Esophagus muscularis mucosa (tissue), 4 donors: Measurements from ENCODE around the gene SPANXD. TPM values are rescaled to one million over a fixed set of nuclear protein-coding genes. Genes with fewer than 3 reads are reported as not detected.

Experiments
- DNase-seq: peaks from one replicate; pipeline ENCODE4 v3.0.0-alpha.2; 2017; ENCODE audit errors: extremely low spot score
- H3K27ac ChIP-seq, 4 donors: fragments of 200-600 bp; sonication (generic); replicated peaks in 1 of 4; 1 replicate in 3 of 4; 2 replicates in 1 of 4; pipeline ENCODE4 v1.5.1; 2016 to 2019; ENCODE audit warnings: mild to moderate bottlenecking in 1 of 4
- H3K27me3 ChIP-seq, 4 donors: fragments of 200-600 bp; sonication (generic); one replicate each; pipeline versions ENCODE4 v1.5.1 to v1.6.0; 2016 to 2019
- H3K36me3 ChIP-seq, 4 donors: fragments of 200-600 bp; sonication (generic); one replicate each; pipeline ENCODE4 v1.5.1; 2016 to 2019
- H3K4me1 ChIP-seq, 4 donors: fragments of 200-600 bp; sonication (generic); one replicate each; pipeline ENCODE4 v1.5.1; 2016 to 2019
- H3K4me3 ChIP-seq, 4 donors: fragments of 200-600 bp; sonication (generic); 1 replicate in 2 of 4; 2 replicates in 2 of 4; pipeline ENCODE4 v1.5.1; 2016 to 2019; ENCODE audit warnings: mild to moderate bottlenecking in 4 of 4, moderate library complexity in 1 of 4
- H3K9me3 ChIP-seq, 4 donors: fragments of 200-600 bp; sonication (generic); 1 replicate in 3 of 4; 2 replicates in 1 of 4; pipeline ENCODE4 v1.5.1; 2016 to 2019
- EP300 ChIP-seq: sonication (generic); formaldehyde crosslinking; IDR thresholded peaks from one replicate; pipeline ENCODE4 v1.6.1; 2017; ENCODE audit warnings: antibody characterized with exemption
- POLR2A ChIP-seq: fragments of 450-650 bp; IDR thresholded peaks from one replicate; pipeline ENCODE4 v1.6.1; 2017; ENCODE audit warnings: antibody characterized with exemption, moderate library complexity, mild to moderate bottlenecking, low read depth
- POLR2AphosphoS5 ChIP-seq, 2 donors: sonication (generic); formaldehyde crosslinking; IDR thresholded peaks; one replicate each; pipeline ENCODE4 v1.6.1; 2017; ENCODE audit warnings: antibody characterized with exemption in 2 of 2
- WGBS: methylation state at CpG from one replicate; pipeline ENCODE4 v1.1.5; 2018; 5-methylcytosine and 5-hydroxymethylcytosine counted together
- intact Hi-C: fragments of 100-400 bp; cut with DNase I; formaldehyde crosslinking; loops from one replicate; pipeline ENCODE4 v1.15.1; 2023
- total RNA-seq, 4 donors: library from RNA; depleted of rRNA; stranded (reverse); fragments of >200 nt; gene quantifications; one replicate each; pipeline versions ENCODE4 v1.1.0 to v1.2.1, GENCODE V29; 2016
- TF ChIP-seq, protein P1 (sequence below), 3 experiments: fragments of 200-600 bp in 2 of 3; fragments of 450-650 bp in 1 of 3; sonication (generic) in 2 of 3; IDR thresholded peaks; one replicate each; pipeline ENCODE4 v1.5.1; 2017 to 2019; ENCODE audit warnings: antibody characterized with exemption in 3 of 3, mild to moderate bottlenecking in 2 of 3, moderate library complexity in 1 of 3

The SPANXD gene
- total RNA-seq, 4 donors from 2014 or later, result not detected

DNA sequence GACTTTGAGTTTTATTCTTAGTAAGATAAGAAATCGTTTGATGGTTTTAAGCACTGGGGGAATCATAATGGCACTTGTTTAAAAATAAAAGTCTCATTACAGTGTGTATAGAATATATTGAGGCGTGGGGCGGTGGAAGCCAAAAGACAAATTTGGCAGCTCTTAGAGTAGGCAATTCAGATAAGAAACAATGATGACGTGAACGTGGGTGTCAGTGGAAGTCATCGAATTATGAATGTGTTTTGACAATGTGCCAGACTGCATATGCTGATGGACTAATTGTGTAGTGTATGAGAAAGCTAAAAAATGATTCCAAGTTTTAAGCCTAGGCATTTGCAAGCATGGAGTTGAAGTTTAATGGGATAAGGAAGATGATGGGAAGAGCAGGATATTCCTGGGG, 35.8 kb downstream of the SPANXD start:
- WGBS, result 61% methylated on average over 6 of the region's 6 CpGs

DNA sequence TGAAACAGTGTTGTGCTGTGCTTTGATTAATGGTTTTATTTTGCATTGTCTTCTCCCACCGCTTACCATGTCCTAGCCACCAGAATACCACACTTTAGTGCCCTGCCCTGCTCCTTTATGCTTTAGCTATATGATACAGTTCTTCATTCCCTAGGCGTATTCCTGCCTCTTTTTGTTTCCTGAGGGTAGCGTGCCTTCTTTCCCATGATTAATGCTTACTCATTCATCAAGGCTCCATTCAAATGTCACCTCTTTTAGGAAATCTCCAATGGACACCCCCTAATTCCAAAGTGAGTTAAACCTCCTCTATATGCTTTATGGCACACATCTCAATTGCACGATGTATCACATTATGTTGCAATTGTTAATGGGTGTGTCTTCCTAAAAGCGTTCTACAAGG, 46.3 kb downstream of the SPANXD start:
- intact Hi-C loops, result no loop called here
- TF ChIP-seq EP300, result no peak
- TF ChIP-seq, protein P1, sequence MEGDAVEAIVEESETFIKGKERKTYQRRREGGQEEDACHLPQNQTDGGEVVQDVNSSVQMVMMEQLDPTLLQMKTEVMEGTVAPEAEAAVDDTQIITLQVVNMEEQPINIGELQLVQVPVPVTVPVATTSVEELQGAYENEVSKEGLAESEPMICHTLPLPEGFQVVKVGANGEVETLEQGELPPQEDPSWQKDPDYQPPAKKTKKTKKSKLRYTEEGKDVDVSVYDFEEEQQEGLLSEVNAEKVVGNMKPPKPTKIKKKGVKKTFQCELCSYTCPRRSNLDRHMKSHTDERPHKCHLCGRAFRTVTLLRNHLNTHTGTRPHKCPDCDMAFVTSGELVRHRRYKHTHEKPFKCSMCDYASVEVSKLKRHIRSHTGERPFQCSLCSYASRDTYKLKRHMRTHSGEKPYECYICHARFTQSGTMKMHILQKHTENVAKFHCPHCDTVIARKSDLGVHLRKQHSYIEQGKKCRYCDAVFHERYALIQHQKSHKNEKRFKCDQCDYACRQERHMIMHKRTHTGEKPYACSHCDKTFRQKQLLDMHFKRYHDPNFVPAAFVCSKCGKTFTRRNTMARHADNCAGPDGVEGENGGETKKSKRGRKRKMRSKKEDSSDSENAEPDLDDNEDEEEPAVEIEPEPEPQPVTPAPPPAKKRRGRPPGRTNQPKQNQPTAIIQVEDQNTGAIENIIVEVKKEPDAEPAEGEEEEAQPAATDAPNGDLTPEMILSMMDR (IDR thresholded peaks at IDR 0.05), result no peak

More for the DNA sequence above, 35.8 kb downstream of the SPANXD start:
- Histone ChIP-seq H3K27ac (no peak overlapping the region), H3K4me3 (no peak overlapping the region), H3K4me1 (no peaks in the 10 kb centered on the region), H3K36me3 (no peaks in the 10 kb centered on the region), H3K9me3 (no peaks in the 10 kb centered on the region), H3K27me3 (no peaks in the 10 kb centered on the region)
- intact Hi-C loops, result no loop called here
- DNase-seq, result no peak
- TF ChIP-seq POLR2AphosphoS5 (IDR thresholded peaks at IDR 0.05) (no peak), POLR2A (no peak), EP300 (no peak)
- TF ChIP-seq, protein P1 (IDR thresholded peaks at IDR 0.05), result no peak

More for the DNA sequence above, 46.3 kb downstream of the SPANXD start:
- Histone ChIP-seq H3K9me3 (no peaks in the 10 kb centered on the region), H3K36me3 (no peaks in the 10 kb centered on the region), H3K4me3 (no peak overlapping the region), H3K27ac (no peak overlapping the region), H3K4me1 (no peaks in the 10 kb centered on the region), H3K27me3 (no peaks in the 10 kb centered on the region)
- WGBS, result 79% methylated on average over 5 of the region's 5 CpGs
- DNase-seq, result no peak

Other genes starting within 250 kb of the SPANXD start
- not detected for gene SPANXA1, start 114.0 kb downstream of the SPANXD start, total RNA-seq
- not detected for gene SPANXA2, start 109.0 kb downstream of the SPANXD start, total RNA-seq
- gene MAGEC3, start 139.6 kb upstream of the SPANXD start, total RNA-seq, result not detected
- not detected for gene MAGEC1, start 205.2 kb upstream of the SPANXD start, total RNA-seq